HG03457 (cell line): ENCODE measurements around the gene MTAP.
A peak's percentile ranks its signal among the peaks of the same experiment; 100 is the strongest.
"Not testable (repeated sequence)": the region's sequence is repeated elsewhere in the genome, so short reads cannot be mapped to it uniquely, and the experiment has no call there.

Experiments
- ATAC-seq: cut with Tn5 transposase; IDR thresholded peaks from one replicate; pipeline ENCODE4 v1.9.1; 2021; ENCODE audit warnings: moderate number of reproducible peaks; ENCODE audit not compliant: unreplicated experiment

The MTAP gene

DNA sequence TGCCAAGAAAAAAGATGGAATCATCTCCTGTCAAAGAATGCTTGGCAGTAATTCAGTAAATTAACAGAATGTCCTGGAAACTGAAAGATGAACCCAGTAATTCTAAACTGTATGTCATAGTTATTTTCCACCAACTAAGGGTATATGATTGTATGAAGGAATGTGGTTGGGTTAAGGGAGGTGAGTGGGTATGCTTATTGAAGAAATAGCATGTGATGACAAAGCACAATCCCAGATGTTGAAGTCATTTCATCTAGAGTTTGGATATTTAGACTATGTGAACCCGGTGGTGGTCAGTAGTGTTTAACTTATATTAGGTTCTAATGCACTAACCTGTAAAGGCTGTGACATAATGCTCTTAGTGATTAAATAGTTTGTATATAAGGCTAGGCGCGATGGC is 104.4 kb downstream of the MTAP start:
- ATAC-seq, result no peak

- no peak for ATAC-seq
Observed at GRCh38 chr9:21919377-21920362, 117.2 kb downstream of the MTAP start.

- ATAC-seq, result no peak
Observed at GRCh38 chr9:21923694-21924093, 121.3 kb downstream of the MTAP start.

DNA sequence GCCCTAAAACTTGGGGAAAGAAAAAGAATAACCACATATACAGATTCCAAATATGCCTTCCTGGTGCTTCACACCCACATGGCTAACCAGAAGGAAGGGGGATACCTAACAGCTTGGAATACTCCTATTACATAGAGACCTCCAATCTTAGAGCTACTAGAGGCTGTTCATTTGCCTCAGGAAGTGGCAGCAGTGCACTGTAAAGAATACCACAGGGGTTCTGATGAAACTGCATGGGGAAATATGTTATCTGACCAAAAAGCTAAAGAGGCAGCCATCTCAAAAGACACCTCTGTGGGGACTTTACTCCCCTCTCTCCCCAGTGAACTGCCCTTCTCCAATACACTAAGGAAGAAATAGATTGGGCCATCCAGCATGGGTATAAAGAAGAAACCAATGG is 125.3 kb downstream of the MTAP start:
- ATAC-seq, result no peak

DNA sequence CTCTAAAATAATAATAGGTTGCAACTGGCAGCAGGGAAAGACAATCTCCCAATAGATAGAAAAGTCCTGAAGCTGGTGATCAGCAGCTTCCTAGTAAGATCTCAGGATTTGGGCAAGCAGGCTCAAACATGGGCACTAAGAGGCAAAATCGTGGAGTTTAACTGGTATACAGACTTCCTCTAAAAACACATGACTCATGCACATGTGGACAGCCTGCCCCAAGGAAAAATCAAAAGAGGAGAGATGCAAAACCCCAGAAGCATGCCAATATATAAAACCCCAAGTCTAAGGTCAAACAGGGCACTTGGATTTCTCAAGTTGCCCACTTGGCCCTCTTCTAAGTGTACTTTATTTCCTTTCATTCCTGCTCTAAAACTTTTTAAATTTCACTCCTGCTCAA is 129.0 kb downstream of the MTAP start:
- ATAC-seq, result no peak

DNA sequence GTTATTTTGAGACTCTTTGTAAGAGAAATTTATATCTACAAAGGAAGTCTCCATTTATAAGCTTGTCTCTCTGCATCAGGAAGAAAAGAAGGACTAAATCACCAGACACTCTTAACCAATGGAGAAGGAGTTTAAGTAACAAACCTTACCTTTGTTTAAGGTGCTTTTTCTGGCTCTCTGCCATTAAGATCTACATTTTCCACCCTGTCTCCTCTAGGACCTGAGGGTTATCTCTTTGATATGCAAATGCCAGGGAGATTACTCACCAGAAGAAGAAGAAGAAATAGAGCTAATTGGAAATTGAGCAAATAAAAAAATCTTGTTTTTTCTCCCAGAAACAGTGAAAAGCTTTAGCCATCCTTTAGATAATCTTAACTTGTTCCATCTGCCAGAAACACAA is 130.8 kb downstream of the MTAP start:
- ATAC-seq, result no peak

DNA sequence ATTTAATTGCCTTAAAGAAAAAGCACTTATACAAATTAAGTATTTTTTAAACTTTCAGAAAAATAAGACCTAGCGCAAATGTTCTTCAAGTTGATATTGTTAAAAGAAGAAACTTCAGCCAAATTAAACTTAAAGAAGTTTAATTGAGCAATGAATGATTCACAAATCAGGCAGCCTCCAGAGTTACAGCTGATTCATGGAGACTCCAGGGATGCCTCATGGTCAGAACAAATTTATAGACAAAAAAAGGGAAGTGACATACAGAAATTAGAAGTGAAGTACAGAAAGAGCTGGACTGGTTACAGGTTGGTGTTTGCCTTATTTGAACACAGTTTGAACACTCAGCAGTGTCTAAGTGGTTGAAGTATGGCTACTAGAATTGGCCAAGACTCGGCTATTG is 131.4 kb downstream of the MTAP start:
- ATAC-seq, result no peak

GRCh38 chr9:21935631-21936030 is 133.2 kb downstream of the MTAP start:
- no peak for ATAC-seq

- no peak for ATAC-seq
Observed at GRCh38 chr9:21936161-21936560, 133.7 kb downstream of the MTAP start.

- ATAC-seq, result no peak
Observed at GRCh38 chr9:21941337-21941995, 139.0 kb downstream of the MTAP start.

GRCh38 chr9:21943464-21943863 is 141.0 kb downstream of the MTAP start:
- ATAC-seq, result no peak

DNA sequence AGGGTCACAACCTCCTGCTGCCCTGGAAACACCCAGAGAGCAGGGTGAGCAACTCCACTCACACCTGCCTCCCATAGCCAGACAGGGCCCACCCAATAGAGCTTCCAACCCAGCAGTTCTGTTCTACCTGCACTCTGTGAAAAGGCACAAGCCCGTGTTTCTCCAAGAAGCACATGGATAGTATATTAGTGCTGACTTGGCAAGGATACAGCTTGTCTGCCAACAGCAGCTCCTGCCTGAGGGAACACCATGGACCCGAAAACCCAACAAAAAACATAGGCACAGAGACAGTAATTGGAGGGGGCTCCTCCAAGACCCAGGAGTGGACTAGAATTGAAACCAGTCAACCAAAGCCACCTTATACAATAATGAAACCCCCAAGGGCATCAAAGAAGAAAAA is 143.2 kb downstream of the MTAP start:
- ATAC-seq, result no peak

DNA sequence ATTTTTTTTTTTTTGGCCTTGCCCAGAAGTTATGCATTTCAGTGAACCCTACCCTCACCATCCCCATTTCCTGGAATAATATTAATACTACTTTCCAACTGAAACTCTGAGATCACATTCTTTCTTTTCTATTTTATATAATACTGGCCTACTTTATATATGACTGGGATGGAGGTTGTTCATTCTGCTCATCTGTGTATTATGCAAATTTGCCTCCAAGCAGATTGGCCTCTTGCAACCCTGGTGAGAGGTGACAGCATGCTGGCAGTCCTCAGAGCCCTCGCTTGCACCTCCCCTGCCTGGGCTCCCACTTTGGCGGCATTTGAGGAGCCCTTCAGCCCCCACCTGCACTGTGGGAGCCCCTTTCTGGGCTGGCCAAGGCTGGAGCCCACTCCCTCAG is 156.4 kb downstream of the MTAP start:
- ATAC-seq, result no peak

- ATAC-seq, result not testable (repeated sequence)
Observed at GRCh38 chr9:21959268-21959667, 156.8 kb downstream of the MTAP start.

DNA sequence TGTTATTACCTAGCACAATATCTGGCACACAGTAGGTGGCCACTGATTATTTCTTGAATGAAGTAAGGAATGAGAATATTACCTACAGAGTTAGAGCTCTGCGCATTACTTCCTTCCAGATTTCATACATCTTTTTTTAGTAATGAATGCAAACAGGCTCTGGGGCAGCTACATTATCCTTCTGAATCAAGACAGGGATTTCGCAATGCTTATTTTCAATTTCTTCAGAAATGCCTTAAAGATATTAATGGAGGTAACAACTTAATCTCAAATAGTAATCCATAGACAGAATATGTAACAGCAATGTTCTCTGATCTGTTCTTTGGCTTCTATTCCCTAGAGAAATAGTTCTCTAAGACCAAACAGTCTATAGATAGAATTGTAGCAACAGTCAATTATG is 159.1 kb downstream of the MTAP start:
- no peak for ATAC-seq

DNA sequence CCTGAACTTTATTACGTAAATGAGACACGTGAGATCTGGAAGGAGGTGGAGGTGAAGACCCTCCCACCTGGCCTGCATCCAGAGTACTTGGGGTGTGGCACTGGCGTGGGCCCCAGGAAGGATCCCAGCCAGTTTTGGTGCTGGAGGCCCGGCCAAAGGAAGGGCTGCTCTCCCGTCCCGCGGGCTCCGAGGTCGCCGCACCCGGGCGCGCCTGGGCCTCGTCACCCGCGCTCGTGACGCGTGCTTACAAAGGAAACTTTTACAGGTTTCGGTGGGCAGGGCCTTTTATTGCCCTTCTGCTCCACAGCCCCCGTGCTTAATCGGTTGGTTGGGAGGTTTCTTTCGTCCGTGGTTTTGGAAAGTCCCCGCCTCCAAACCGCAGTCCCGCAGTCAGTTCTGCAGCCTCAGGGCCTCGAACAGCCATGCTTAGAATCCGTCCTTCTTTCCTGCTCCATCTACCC is 162.5 kb downstream of the MTAP start:
- ATAC-seq, result peak; percentile 68

- ATAC-seq, result peak; percentile 76
Observed at GRCh38 chr9:21965401-21965951, 163.0 kb downstream of the MTAP start.

DNA sequence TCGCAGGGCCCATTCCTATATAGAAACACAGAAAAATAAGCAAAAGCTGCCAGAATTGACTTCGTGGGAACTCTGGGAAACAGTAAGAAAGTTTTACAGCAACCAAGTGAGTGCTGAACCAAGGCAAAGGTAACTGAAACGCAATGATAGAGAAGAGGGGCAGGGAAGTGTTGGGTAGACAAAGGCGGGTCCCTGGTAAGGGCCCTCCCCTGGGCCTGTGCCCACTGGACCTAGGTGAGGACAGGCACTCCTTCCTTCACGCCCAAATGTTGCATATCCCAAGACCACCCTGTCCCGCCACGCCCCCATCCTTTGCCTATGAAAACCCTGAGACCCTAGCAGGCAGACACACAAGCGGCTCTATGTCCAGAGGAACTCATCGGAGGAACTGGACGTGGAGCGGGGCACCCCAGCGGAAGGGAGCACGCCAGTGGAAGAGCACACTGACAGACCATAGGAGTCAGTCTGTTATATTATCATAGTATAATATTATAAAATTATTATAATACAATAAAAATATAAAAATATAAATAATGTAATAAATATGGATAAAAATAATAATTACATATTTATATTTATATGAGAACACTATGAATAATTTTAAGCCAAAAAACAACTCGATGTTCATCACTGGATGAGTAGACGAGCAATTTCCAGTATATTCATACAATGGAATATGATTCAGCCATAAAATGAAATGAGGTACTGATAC is 163.9 kb downstream of the MTAP start:
- no peak for ATAC-seq

DNA sequence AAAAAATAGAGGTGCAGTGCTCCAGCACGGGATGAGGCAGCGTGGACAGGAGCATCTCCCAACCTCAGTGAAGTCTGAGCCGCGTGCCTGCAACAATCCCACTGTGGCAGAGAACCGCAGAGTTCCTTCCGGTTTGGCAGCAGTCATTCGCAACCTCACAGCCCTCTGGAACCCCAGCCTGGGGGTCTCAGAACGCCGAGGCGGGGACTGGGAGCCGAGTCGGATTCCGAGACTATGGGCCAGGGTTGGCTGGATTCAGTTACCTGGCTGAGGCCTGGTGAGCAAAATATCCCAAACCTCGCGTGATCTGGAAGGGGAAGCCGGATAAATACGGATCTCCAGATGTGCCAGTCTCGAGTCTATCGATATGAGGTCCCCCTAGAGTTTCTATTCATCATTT is 164.7 kb downstream of the MTAP start:
- no peak for ATAC-seq

GRCh38 chr9:21967702-21968101 is 165.3 kb downstream of the MTAP start:
- ATAC-seq, result no peak

- ATAC-seq, result no peak
Observed at GRCh38 chr9:21968331-21969010, 166.0 kb downstream of the MTAP start.
